Gastroesophageal sphincter (tissue), 3 donors: ENCODE measurements around the gene KLHL9.

Experiments used
- EP300 ChIP-seq: sonication (generic); formaldehyde crosslinking; IDR thresholded peaks from one replicate; pipeline ENCODE4 v1.6.1; 2017; ENCODE audit warnings: antibody characterized with exemption, mild to moderate bottlenecking
- POLR2A ChIP-seq, 2 donors: fragments of 450-650 bp; IDR thresholded peaks; one replicate each; pipeline ENCODE4 v1.6.1; 2017; ENCODE audit warnings: antibody characterized with exemption in 2 of 2, mild to moderate bottlenecking in 2 of 2, moderate library complexity in 1 of 2
- POLR2AphosphoS5 ChIP-seq: sonication (generic); formaldehyde crosslinking; IDR thresholded peaks from one replicate; pipeline ENCODE4 v1.6.1; 2017; ENCODE audit warnings: antibody characterized with exemption
- TF ChIP-seq, protein P1 (sequence below), 4 experiments: fragments of 200-600 bp in 2 of 4; fragments of 450-650 bp in 2 of 4; sonication (generic) in 1 of 4; IDR thresholded peaks; one replicate each; pipeline ENCODE4 v1.5.1; 2017 to 2019; ENCODE audit warnings: antibody characterized with exemption in 4 of 4, mild to moderate bottlenecking in 2 of 4, moderate library complexity in 2 of 4

DNA sequence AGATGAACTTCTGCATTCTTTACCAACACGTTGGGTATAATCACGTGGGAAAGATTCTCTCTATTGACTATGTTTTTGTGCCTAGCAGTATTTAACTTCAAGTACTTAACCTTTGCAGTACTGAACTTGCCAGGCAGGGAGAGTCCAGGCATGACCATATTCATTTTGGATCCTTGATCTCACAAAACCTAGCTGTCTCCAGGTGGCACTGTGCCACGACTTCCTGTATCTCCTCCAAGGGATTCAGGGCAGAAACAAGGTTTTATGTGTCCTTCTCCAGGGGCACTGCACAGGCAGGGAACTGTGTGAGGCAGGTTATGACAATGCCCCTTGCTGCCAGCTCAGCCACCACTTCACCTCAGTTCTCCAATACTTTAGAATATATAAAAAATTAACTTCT is 18.3 kb downstream of the KLHL9 start:
- TF ChIP-seq POLR2A (IDR thresholded peaks at IDR 0.05) (no peak), POLR2AphosphoS5 (no peak), EP300 (no peak)
- TF ChIP-seq, protein P1, sequence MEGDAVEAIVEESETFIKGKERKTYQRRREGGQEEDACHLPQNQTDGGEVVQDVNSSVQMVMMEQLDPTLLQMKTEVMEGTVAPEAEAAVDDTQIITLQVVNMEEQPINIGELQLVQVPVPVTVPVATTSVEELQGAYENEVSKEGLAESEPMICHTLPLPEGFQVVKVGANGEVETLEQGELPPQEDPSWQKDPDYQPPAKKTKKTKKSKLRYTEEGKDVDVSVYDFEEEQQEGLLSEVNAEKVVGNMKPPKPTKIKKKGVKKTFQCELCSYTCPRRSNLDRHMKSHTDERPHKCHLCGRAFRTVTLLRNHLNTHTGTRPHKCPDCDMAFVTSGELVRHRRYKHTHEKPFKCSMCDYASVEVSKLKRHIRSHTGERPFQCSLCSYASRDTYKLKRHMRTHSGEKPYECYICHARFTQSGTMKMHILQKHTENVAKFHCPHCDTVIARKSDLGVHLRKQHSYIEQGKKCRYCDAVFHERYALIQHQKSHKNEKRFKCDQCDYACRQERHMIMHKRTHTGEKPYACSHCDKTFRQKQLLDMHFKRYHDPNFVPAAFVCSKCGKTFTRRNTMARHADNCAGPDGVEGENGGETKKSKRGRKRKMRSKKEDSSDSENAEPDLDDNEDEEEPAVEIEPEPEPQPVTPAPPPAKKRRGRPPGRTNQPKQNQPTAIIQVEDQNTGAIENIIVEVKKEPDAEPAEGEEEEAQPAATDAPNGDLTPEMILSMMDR (IDR thresholded peaks at IDR 0.05): no peak
